Measurements from ENCODE around the gene NLRX1.

DNA sequence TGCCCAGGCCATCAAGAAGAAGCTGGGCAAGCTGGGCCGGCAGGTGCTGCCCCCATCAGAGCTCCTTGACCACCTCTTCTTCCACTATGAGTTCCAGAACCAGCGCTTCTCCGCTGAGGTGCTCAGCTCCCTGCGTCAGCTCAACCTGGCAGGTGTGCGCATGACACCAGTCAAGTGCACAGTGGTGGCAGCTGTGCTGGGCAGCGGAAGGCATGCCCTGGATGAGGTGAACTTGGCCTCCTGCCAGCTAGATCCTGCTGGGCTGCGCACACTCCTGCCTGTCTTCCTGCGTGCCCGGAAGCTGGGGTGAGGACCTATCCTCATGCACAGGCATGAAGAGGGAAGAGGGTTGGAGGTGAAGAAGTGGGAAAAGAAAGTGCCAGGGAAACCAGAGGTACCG is 11.5 kb downstream of the NLRX1 start:
- TF ChIP-seq, protein P1, sequence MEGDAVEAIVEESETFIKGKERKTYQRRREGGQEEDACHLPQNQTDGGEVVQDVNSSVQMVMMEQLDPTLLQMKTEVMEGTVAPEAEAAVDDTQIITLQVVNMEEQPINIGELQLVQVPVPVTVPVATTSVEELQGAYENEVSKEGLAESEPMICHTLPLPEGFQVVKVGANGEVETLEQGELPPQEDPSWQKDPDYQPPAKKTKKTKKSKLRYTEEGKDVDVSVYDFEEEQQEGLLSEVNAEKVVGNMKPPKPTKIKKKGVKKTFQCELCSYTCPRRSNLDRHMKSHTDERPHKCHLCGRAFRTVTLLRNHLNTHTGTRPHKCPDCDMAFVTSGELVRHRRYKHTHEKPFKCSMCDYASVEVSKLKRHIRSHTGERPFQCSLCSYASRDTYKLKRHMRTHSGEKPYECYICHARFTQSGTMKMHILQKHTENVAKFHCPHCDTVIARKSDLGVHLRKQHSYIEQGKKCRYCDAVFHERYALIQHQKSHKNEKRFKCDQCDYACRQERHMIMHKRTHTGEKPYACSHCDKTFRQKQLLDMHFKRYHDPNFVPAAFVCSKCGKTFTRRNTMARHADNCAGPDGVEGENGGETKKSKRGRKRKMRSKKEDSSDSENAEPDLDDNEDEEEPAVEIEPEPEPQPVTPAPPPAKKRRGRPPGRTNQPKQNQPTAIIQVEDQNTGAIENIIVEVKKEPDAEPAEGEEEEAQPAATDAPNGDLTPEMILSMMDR (IDR thresholded peaks at IDR 0.05; ENCODE audit: low read length), result no peak
- TF ChIP-seq EZH2 (IDR thresholded peaks at IDR 0.05; ENCODE audit: borderline replicate concordance, low read length), result no peak
